Left cardiac atrium (tissue), 4 donors: Measurements from ENCODE around the gene IFI6. TPM values are rescaled to one million over a fixed set of nuclear protein-coding genes. Genes with fewer than 3 reads are reported as not detected.
A peak's percentile ranks its signal among the peaks of the same experiment; 100 is the strongest.
"Not testable (repeated sequence)": the region's sequence is repeated elsewhere in the genome, so short reads cannot be mapped to it uniquely, and the experiment has no call there.

Experiments used
- ATAC-seq, 2 donors: fragments of 200-7000 bp; cut with Tn5 transposase; one replicate each; pipeline ENCODE4 v1.9.1; 2020; ENCODE audit warnings: mild to moderate bottlenecking in 2 of 2, moderate library complexity in 2 of 2
- DNase-seq: peaks from one replicate; pipeline ENCODE4 v3.0.0-alpha.2; 2020
- intact Hi-C, 2 donors: fragments of 100-400 bp; cut with DNase I; formaldehyde crosslinking; loops; one replicate each; pipeline versions ENCODE4 v1.14.1 to v1.15.1; 2022 to 2023
- total RNA-seq, 2 donors: library from RNA; stranded (reverse); fragmentation: NEBNext Ultra II Directional; extraction: Animal tissue kit (Norgen Biotek cat#: 25700); gene quantifications; one replicate each; pipeline ENCODE4 v1.2.1, GENCODE V29; 2021
- donor health status: DM: no; HTN: yes; CAD: no.
- donor health status: DM: no; HTN: yes; CAD: no; lungs with severe emphysema.
- donor health status: DM: yes; HTN: yes; CAD: no.
- donor health status: Dilated cardiomyopathy.

Gene IFI6
- total RNA-seq, 2 donors from 2014 or later = 40.6 to 143 TPM

- no peak for ATAC-seq
- no peak for DNase-seq
- intact Hi-C loops = no loop called here
These were observed 36.4 kb downstream of the IFI6 start for GRCh38 chr1:27635396-27636142.

DNA sequence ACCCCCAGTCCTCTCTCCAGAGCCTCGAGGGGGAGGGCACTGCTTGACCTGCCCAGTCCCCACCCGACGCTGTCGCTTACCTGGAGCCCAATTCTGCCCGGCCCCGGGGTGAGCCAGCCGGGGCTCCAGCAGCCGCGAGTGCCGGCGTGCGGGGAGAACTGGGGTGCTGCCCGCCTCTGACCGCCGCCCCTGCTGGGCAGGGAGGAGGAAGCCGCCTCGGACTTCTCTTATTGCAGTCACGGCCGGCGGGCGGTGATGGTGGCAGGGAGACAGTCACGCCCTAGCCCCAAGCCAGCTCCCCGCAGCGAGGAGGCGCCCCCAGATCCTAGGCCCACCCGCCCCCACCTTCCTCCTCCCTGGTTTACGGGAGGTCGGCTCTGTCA is 37.0 kb downstream of the IFI6 start, which contains the start of gene FGR:
FGR (minus strand) TSS at position 201 of the 383 bp plus-strand sequence. CDS start 11,269 bp downstream, outside the sequence.
- intact Hi-C loops = no loop called here
- DNase-seq (peak; percentile 56), ATAC-seq (peak; percentile 18 to 35)

GRCh38 chr1:27634177-27634984 is 37.6 kb downstream of the IFI6 start:
- DNase-seq = peak; percentile 79
- peak; percentile 72 to 85 for ATAC-seq
- intact Hi-C loops = no loop called here

- DNase-seq (no peak), ATAC-seq (no peak)
- intact Hi-C loops = no loop called here
These were observed 38.3 kb downstream of the IFI6 start for GRCh38 chr1:27633640-27634176.

DNA sequence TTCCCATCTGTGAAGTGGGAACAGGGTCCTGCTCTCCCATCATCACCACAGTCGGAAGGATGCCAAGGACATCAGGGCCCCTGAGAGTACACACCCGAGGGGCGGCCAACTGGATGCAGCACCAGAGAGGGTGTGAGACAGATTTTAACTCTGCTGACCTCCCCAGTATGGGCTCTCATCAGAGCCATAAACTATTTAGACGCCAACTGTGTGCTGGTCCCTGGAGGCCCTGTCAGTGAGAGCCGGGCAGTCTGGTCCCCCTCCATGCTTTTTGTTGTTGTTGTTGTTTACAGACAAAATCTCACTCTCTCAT is 38.7 kb downstream of the IFI6 start:
- DNase-seq (no peak), ATAC-seq (no peak)
- intact Hi-C loops = no loop called here

GRCh38 chr1:27632387-27633297 is 39.4 kb downstream of the IFI6 start:
- intact Hi-C loops = no loop called here
- no peak for ATAC-seq
- DNase-seq = no peak

GRCh38 chr1:27630859-27631491 is 41.0 kb downstream of the IFI6 start:
- intact Hi-C loops = no loop called here
- peak in 1 of 2 donors; percentile 56 for ATAC-seq
- DNase-seq = peak; percentile 63

DNA sequence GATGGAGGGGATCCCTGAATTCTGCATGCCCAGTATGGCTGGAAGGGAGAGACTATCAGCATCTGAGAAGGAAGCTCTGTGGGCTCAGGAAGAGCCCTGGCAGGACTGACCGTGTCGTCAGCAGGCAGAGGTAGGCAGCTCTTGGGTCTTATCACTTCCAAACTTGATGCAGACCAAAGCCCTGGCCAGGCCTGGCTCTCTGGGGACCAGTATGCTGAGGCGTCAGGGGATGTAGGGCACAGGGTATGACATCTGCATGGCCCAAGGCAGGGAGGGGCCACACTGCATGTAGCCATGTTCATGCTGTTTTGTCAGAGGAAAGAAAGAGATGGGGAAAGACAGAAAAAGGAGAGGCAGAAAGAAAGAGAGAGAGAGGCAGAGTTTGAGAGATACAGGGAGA is 43.3 kb downstream of the IFI6 start:
- intact Hi-C loops = no loop called here
- DNase-seq (no peak), ATAC-seq (peak in 1 of 2 donors; percentile 39)

DNA sequence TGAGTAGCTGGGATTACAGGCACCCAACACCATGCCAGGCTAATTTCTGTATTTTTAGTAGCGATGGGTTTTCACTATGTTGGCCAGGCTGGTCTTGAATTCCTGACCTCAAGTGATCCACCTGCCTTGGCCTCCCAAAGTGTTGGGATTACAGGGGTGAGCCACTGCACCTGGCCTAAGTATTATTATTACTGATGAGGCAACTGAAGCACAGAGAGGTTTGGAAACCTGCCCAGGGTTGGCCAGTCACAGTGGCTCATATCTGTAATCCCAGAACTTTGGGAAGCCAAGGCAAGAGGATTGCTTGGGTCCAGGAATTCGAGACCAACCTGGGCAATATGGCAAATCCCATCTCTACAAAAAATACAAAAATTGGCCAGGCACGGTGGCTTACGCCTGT is 44.3 kb downstream of the IFI6 start:
- intact Hi-C loops, ATAC-seq, DNase-seq: not testable (repeated sequence)

DNA sequence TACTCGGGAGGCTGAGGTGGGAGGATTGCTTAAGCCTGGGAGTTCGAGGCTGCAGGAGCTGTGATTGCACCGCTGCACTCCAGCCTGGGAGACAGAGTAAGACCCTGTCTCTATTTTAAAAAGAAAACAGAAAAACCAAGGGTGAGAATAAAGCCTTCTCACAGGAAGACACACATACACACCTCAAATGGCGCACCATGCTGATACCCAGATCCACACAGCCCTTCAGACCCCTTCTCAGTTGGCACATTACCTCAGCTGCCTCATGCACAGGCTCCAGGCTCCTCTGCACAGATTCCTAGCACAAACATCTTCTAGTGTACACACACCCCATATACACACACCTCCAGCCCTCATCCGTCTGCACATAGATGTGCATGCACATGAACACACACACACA is 44.9 kb downstream of the IFI6 start:
- intact Hi-C loops = no loop called here
- no peak for ATAC-seq
- no peak for DNase-seq

DNA sequence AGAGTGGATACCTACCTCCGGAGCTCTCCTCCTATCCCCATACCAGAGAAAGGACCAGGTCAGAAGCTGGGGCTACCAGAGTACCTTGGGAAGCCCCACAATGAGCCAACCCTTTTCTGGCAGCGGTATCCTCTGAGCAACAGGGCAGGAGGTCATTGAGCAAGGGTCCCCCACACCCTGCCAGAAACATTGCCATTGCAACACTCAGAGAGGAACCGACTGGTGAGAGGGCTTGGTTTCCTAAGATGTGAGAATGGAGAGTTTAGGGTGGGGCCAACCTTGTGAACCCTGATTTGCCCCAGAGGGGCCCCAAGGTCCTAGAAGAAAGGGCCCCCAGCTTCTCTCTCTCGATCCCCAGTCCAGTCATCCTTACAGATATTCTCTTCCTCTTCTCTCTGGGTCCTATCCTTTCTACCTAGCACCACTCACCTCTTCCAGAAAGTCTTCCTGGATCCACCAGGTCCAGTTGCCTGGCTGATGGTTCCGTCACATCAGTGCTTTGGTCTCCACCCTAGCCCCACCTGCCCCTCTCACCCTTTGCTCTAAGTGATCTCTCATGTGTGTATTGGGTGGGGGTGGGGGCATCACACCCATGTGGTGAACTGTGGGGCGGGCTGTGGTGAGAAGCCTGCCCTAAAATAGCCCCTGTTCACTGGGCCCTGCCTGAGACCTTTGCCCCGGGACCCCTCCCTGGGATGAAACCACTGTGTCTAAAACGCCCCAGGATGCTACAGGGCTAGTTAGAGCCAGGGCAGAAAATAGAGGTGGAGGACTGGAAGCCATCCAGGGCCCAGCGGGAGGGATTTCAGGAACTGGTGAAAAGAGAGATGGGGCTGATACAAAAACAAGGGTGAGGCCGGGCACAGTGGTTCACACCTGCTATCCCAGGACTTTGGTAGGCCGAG is 45.7 kb downstream of the IFI6 start:
- ATAC-seq (peak; percentile 40 to 48), DNase-seq (no peak)
- intact Hi-C loops = no loop called here

DNA sequence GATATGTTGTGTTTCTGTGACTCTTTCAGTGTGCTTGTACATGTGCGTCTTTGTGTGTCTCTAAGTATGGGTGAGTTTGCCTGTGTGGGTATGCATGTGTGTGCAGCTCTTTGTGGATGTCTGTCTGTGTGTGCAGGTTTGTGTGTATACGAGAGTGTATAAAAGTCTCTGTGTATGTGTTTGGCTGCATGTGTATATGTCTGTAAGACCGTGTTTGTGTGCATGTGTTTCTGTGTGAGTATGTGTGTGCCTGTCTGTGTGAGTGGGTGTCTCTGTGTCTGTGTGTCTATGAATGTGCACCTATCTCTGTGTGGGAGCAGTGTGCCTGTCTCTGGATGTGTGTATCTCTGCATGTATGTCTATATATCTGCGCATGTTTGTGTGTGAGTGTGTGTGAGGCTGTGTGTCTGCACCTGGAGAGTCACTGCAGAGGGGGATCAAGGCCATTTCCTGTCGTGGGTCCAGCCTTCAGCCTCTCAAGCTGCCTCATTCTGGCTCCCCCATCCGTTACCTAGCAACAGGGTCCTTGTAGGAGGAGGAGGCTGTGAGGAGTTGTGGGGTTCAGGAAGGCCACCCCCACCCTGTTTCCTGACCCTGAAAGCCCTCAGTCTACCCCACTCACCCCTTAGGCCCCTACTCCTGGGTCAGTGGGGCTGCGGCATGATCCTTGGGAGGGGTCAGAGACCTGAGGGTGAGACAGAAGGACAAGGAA is 47.4 kb downstream of the IFI6 start:
- ATAC-seq (no peak), DNase-seq (no peak)
- intact Hi-C loops = no loop called here

DNA sequence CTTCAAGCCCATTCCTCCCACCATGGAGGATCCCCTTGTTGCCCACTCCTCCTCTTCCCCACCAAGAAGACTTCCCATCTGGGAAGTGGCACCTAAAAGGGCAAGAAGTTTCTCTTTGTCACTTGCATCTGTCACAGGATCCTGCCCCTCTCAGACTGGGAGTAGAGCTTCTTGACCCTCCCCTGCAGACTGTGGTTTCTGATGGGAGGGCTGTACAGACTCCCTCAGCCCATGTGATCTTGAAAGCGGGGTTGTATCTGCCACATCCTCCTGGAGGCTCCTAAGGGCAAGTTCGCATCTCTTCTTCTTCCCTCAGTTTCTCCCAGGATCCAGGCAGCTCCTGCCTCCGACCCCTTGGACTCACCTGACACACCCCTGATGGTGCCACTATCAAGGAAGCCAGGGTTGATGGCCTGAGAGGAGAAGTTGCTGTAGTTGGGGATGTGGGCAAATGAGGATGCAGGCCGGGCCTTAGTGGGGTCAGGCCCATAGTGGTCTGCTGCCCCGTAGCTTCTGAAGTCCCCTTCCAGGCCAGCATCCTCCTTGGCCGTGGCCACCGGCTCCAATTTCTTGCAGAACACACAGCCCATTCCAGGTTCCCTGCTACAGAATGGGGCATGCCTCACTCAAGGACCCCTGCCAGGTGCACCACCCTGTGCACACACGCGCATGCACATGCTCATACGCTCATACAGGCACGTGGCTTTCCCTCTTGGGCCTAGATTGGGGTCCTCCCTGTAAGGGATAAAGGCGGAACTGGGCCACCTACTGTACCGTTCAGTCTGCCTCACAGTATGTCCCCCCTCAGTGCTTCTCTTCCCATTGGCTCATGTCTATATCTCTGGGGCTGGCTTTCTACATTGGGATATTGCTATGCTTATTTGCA is 48.4 kb downstream of the IFI6 start:
- intact Hi-C loops = no loop called here
- DNase-seq = no peak
- ATAC-seq = no peak

DNA sequence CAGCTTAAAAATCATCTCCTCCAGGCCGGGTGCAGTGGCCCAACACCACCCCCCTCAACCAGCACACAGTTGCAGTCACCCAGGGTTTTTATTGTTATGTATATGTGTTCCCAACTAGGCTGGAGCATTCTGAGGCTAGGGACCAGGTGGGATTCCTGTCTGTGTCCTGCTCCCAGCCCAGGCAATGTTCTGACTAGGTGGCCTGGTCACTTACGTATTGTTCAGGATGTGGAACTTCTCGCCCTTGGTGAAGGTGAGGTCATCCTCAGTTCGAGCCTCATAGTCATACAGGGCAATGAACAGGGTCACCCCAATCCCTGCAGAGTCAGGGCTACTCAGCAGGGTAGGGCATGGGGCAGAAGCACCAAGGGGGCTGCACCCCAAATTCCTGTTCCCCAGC is 49.2 kb downstream of the IFI6 start:
- no peak for ATAC-seq
- DNase-seq = no peak
- intact Hi-C loops = no loop called here

GRCh38 chr1:27621051-27621920 is 50.7 kb downstream of the IFI6 start:
- peak in 1 of 2 donors; percentile 11 for ATAC-seq
- intact Hi-C loops = no loop called here
- DNase-seq = no peak
